GM12874 (cell line): ENCODE results near the gene H6PD.

ENCODE experiments used
- CTCF ChIP-seq: IDR thresholded peaks from 2 replicates; pipeline ENCODE4 v1.5.1; 2011; ENCODE audit warnings: low read depth, mild to moderate bottlenecking, control low read depth, low read length, moderate library complexity; ENCODE audit not compliant: insufficient read depth

Gene H6PD

GRCh38 chr1:9263276-9263855 lies 28.8 kb downstream of the H6PD start:
- no peak for TF ChIP-seq CTCF

GRCh38 chr1:9263984-9264872 lies 29.7 kb downstream of the H6PD start:
- no peak for TF ChIP-seq CTCF

- no peak for TF ChIP-seq CTCF
Measured at GRCh38 chr1:9265037-9265436, 30.5 kb downstream of the H6PD start.

- TF ChIP-seq CTCF, result no peak
Measured at GRCh38 chr1:9265968-9266367, 31.4 kb downstream of the H6PD start.

- no peak for TF ChIP-seq CTCF
Measured at GRCh38 chr1:9267352-9267686, 32.7 kb downstream of the H6PD start.

- TF ChIP-seq CTCF, result no peak
Measured at GRCh38 chr1:9267827-9268581, 33.4 kb downstream of the H6PD start.

- TF ChIP-seq CTCF, result no peak
Measured at GRCh38 chr1:9269078-9269501, 34.5 kb downstream of the H6PD start.
